K562 (cell line): ENCODE measurements around the gene DIP2C. TPM values are rescaled to one million over a fixed set of nuclear protein-coding genes. Genes with fewer than 3 reads are reported as not detected.

Experiments used
- ATAC-seq: fragments of 200-7000 bp; cut with Tn5 transposase; 3 replicates; pipeline ENCODE4 v1.9.1; 2020; ENCODE audit warnings: moderate library complexity
- BruUV-seq: library from RNA; stranded (reverse); fragments of 400-500 nt; replicated peaks from 2 replicates; lab custom pipeline; 2021; lab: Mats Ljungman, UMichigan
- CTCF ChIA-PET: fragments of 300-600 bp; formaldehyde crosslinking; extraction: SDS; loops from one replicate; lab custom pipeline; 2021; ENCODE audit warnings: low intra/inter-chr PET ratio; lab: Yijun Ruan, JAX
- POLR2A ChIA-PET: fragments of 300-600, 350-650 bp; sonication (Branson Sonifier 250); formaldehyde crosslinking; extraction: SDS; loops from one replicate; lab custom pipeline; 2021; ENCODE audit warnings: antibody characterized with exemption, inconsistent platforms; lab: Yijun Ruan, JAX
- DNase-seq, 4 experiments: peaks; one replicate each; pipeline versions ENCODE4 v3.0.0 to v3.0.0-alpha.2; 2011 to 2018; ENCODE audit warnings: low spot score in 3 of 4, mixed read lengths in 3 of 4; ENCODE audit errors: extremely low read depth in 1 of 4
- FAIRE-seq: peaks from 2 replicates; lab custom pipeline; 2011; peaks lifted over from hg19 to GRCh38; lab: Jason Lieb, UNC
- H2AFZ ChIP-seq: 2 replicates; pipeline ENCODE4 v1.6.0; 2011; ENCODE audit warnings: low read depth, low read length, control low read depth, inconsistent platforms
- H3K27ac ChIP-seq: fragments of 200-600 bp; 3 replicates; pipeline ENCODE4 v1.8.0; 2011; ENCODE audit warnings: low read depth, mild to moderate bottlenecking, control low read depth, inconsistent platforms, low read length, moderate library complexity, mixed read lengths; ENCODE audit errors: extremely low read depth
- H3K27me3 ChIP-seq, 2 experiments: fragments of 300-600 bp in 1 of 2; 2 replicates in 1 of 2; 3 replicates in 1 of 2; pipeline versions ENCODE4 v1.6.0 to v1.8.0; 2011; ENCODE audit warnings: inconsistent platforms in 2 of 2, low read length in 2 of 2, mild to moderate bottlenecking in 1 of 2, mixed read lengths in 1 of 2, moderate library complexity in 1 of 2; ENCODE audit not compliant: control insufficient read depth in 2 of 2, insufficient read depth in 2 of 2
- H3K36me3 ChIP-seq: fragments of 300-600 bp; 3 replicates; pipeline ENCODE4 v1.8.0; 2011; ENCODE audit warnings: mild to moderate bottlenecking, low read length, inconsistent platforms; ENCODE audit not compliant: control insufficient read depth, insufficient read depth
- H3K4me1 ChIP-seq, 2 experiments: fragments of 200-600 bp in 1 of 2; replicated peaks in 1 of 2; 2 replicates in 1 of 2; 3 replicates in 1 of 2; pipeline versions ENCODE4 v1.5.1 to v1.8.0; 2011; ENCODE audit warnings: inconsistent platforms in 2 of 2, low read length in 2 of 2, mild to moderate bottlenecking in 1 of 2, mixed read lengths in 1 of 2, moderate library complexity in 1 of 2; ENCODE audit not compliant: control insufficient read depth in 2 of 2, insufficient read depth in 2 of 2
- H3K4me2 ChIP-seq: 2 replicates; pipeline ENCODE4 v1.6.1; 2011; ENCODE audit warnings: low read length, control low read depth, inconsistent platforms, mixed read lengths; ENCODE audit not compliant: insufficient read depth
- H3K4me3 ChIP-seq: fragments of 200-600 bp; sonication (generic), shearing (Covaris generic); 2 replicates; pipeline ENCODE4 v1.5.1; 2016; ENCODE audit warnings: control low read depth, inconsistent platforms
- H3K79me2 ChIP-seq: fragments of 200-600 bp; 3 replicates; pipeline ENCODE4 v1.8.0; 2011; ENCODE audit warnings: low read length, inconsistent platforms; ENCODE audit not compliant: control insufficient read depth, insufficient read depth
- H3K9ac ChIP-seq, 2 experiments: 2 replicates each; pipeline versions ENCODE4 v1.6.0 to v1.6.1; 2011; ENCODE audit warnings: low read depth in 2 of 2, low read length in 2 of 2, control low read depth in 1 of 2, inconsistent platforms in 1 of 2, mild to moderate bottlenecking in 1 of 2, mixed read lengths in 1 of 2; ENCODE audit not compliant: insufficient read depth in 1 of 2
- H3K9me1 ChIP-seq: one replicate; pipeline ENCODE4 v1.6.0; 2011; ENCODE audit warnings: inconsistent platforms, mild to moderate bottlenecking, low read length, moderate library complexity; ENCODE audit not compliant: control insufficient read depth, insufficient read depth
- H3K9me3 ChIP-seq: replicated peaks from 2 replicates; pipeline ENCODE4 v1.5.1; 2011; ENCODE audit warnings: low read depth, low read length, inconsistent platforms; ENCODE audit not compliant: control insufficient read depth, insufficient read depth
- H4K20me1 ChIP-seq: replicated peaks from 2 replicates; pipeline ENCODE4 v1.6.1; 2011; ENCODE audit warnings: low read length, inconsistent platforms, mixed read lengths; ENCODE audit not compliant: control insufficient read depth, insufficient read depth
- E2F3 ChIP-seq: fragments of 250-450 bp; sonication (Bioruptor Pico); IDR thresholded peaks from 2 replicates; pipeline ENCODE4 v1.4.0; 2020; ENCODE audit warnings: mild to moderate bottlenecking
- ERF ChIP-seq: fragments of 450-650 bp; formaldehyde crosslinking; IDR thresholded peaks from 2 replicates; pipeline ENCODE4 v1.4.0; 2020; ENCODE audit warnings: mild to moderate bottlenecking, mixed read lengths
- FOSL1 ChIP-seq: fragments of 200-800 bp; sonication (Bioruptor generic); conservative IDR thresholded peaks from 2 replicates; pipeline ENCODE4 v1.6.1; 2016; ENCODE audit warnings: missing genetic modification characterization, missing compliant biosample characterization
- PCBP1 ChIP-seq: fragments of 200-400 bp; formaldehyde crosslinking; IDR thresholded peaks from 2 replicates; pipeline ENCODE4 v1.6.1; 2018; ENCODE audit warnings: mild to moderate bottlenecking, low read depth, low read length; ENCODE audit not compliant: poor library complexity, severe bottlenecking
- PRPF4 ChIP-seq: fragments of 200-400 bp; formaldehyde crosslinking; IDR thresholded peaks from one replicate; pipeline ENCODE4 v1.6.1; 2017; ENCODE audit warnings: low read length, low read depth, mild to moderate bottlenecking; ENCODE audit not compliant: insufficient read depth, poor library complexity, severe bottlenecking
- TCF7L2 ChIP-seq: fragments of 150-350 bp; IDR thresholded peaks from 2 replicates; pipeline ENCODE4 v1.6.1; 2016; ENCODE audit warnings: low read depth, mild to moderate bottlenecking, low read length, moderate library complexity
- ZNF586 ChIP-seq: fragments of 450-650 bp; formaldehyde crosslinking; conservative IDR thresholded peaks from 2 replicates; pipeline ENCODE4 v1.4.0; 2020; ENCODE audit warnings: mild to moderate bottlenecking, moderate library complexity
- ZNF740 ChIP-seq, 3 experiments: fragments of 200-800 bp in 1 of 3; sonication (Bioruptor generic) in 1 of 3; sonication (generic) in 1 of 3; formaldehyde crosslinking in 1 of 3; IDR thresholded peaks; 2 replicates each; pipeline versions ENCODE4 v1.6.1 to v1.8.0; 2016 to 2022; ENCODE audit warnings: mild to moderate bottlenecking in 2 of 3, missing compliant biosample characterization in 2 of 3, missing genetic modification characterization in 2 of 3, missing genetic modification reagents in 1 of 3
- WGBS: fragments of 100-300 bp; shearing (Covaris generic); methylation state at CpG from one replicate; pipeline ENCODE4 v1.1.6; 2016; ENCODE audit warnings: low coverage, mixed read lengths; ENCODE audit not compliant: insufficient coverage; ENCODE audit errors: missing lambda C conversion rate; 5-methylcytosine and 5-hydroxymethylcytosine counted together
- in situ Hi-C: fragments of 300-500 bp; cut with MboI; formaldehyde crosslinking; loops from 4 replicates; pipeline ENCODE4 v1.15.0; 2018; ENCODE audit warnings: inconsistent platforms, mixed read lengths
- intact Hi-C: fragments of 100-400 bp; cut with micrococcal nuclease; formaldehyde crosslinking; loops from 2 replicates; pipeline ENCODE4 v1.14.2; 2022
- polyA plus RNA-seq, 8 experiments: library from polyadenylated mRNA; depleted of rRNA in 4 of 8; stranded (reverse) in 5 of 8; unstranded in 3 of 8; fragments of >200 nt; fragmentation: Nextera tagmentation in 2 of 8; fragmentation: Illumina TruSeq in 1 of 8; extraction: Ambion mirVana in 2 of 8; extraction: Trizol in 1 of 8; gene quantifications; 2 replicates each; pipeline versions ENCODE4 v1.2.1 to v1.2.3, GENCODE V29; 2011 to 2014; ENCODE audit warnings: inconsistent platforms in 1 of 8, missing spikeins in 1 of 8
- total RNA-seq, 7 experiments: library from RNA; depleted of rRNA in 6 of 7; stranded (reverse); fragments of >200 nt in 6 of 7; fragmentation: Illumina TruSeq in 2 of 7; extraction: Trizol in 2 of 7; gene quantifications; 2 replicates each; pipeline versions ENCODE4 v1.2.1 to v1.2.3, GENCODE V29; 2011 to 2021; ENCODE audit warnings: low replicate concordance in 1 of 7

DIP2C gene
- total and polyA plus RNA-seq, 9 of the 15 experiments (the other 6 are each of a cell fraction or from before 2014, with no cell fraction given): 0.01 TPM; not detected in 8

GRCh38 chr10:534047-534566 is 155.4 kb downstream of the DIP2C start:
- intact Hi-C loops: no loop called here
- BruUV-seq: no TSS peak
- no peaks in the 10 kb centered on the region; the same call in 1 of the 2 replicates for H4K20me1 ChIP-seq
- H3K9ac ChIP-seq: no peak overlapping the region
- no peaks in the 10 kb centered on the region for H3K79me2 ChIP-seq
- FAIRE-seq (no peak), DNase-seq (no peak), ATAC-seq (no peak)
- H3K36me3 ChIP-seq: no peaks in the 10 kb centered on the region
- POLR2A ChIA-PET: no interaction called here
- H3K4me3 ChIP-seq: no peak overlapping the region
- H3K9me3 ChIP-seq: no peaks in the 10 kb centered on the region; the same call in 1 of the 2 replicates
- no peaks in the 10 kb centered on the region for H3K4me1 ChIP-seq
- whole genome bisulfite sequencing: 1% methylated on average over 14 of the region's 14 CpGs
- CTCF ChIA-PET: no interaction called here
- no peak overlapping the region for H3K4me2 ChIP-seq
- peaks cover 48 to 79% of the 10 kb centered on the region in 2 experiments for H3K27me3 ChIP-seq
- no peak overlapping the region for H3K27ac ChIP-seq
- in situ Hi-C loops: no loop called here
- no peaks in the 10 kb centered on the region for H3K9me1 ChIP-seq
- no peak for TF ChIP-seq PCBP1
- TF ChIP-seq E2F3 (CRISPR knock-in tag): no peak
- TF ChIP-seq TCF7L2: no peak
- no peak overlapping the region for H2AFZ ChIP-seq

- CTCF ChIA-PET: no interaction called here
Measured at GRCh38 chr10:533611-534010, 155.9 kb downstream of the DIP2C start.

More at GRCh38 chr10:533611-534010, 155.9 kb downstream of the DIP2C start:
- Histone ChIP-seq H3K9ac (no peak overlapping the region), H3K9me1 (no peaks in the 10 kb centered on the region), H3K9me3 (no peaks in the 10 kb centered on the region), H4K20me1 (no peaks in the 10 kb centered on the region; the same call in 1 of the 2 replicates), H3K27me3 (peaks cover 53 to 84% of the 10 kb centered on the region in 2 experiments), H3K79me2 (no peaks in the 10 kb centered on the region), H2AFZ (no peak overlapping the region), H3K27ac (no peak overlapping the region), H3K4me3 (no peak overlapping the region), H3K4me2 (no peak overlapping the region), H3K36me3 (no peaks in the 10 kb centered on the region), H3K4me1 (no peaks in the 10 kb centered on the region)
- no TSS peak for BruUV-seq
- WGBS: 0% methylated on average over 7 of the region's 7 CpGs
- ATAC-seq (no peak), FAIRE-seq (no peak), DNase-seq (no peak)
- intact Hi-C loops: no loop called here
- in situ Hi-C loops: no loop called here
- POLR2A ChIA-PET: no interaction called here
- TF ChIP-seq ZNF740 (CRISPR knock-in tag; IDR thresholded peaks at IDR 0.05): no peak
- TF ChIP-seq ZNF740 (tag; IDR thresholded peaks at IDR 0.05): no peak
- TF ChIP-seq ERF (CRISPR knock-in tag): no peak
- no peak for TF ChIP-seq PRPF4
- TF ChIP-seq ZNF586 (CRISPR knock-in tag): no peak
- TF ChIP-seq FOSL1 (tag): no peak
